HG03064 (cell line): ENCODE results near the gene ZNF654.
"Not testable (repeated sequence)": the region's sequence is repeated elsewhere in the genome, so short reads cannot be mapped to it uniquely, and the experiment has no call there.

ENCODE experiments used
- ATAC-seq: cut with Tn5 transposase; IDR thresholded peaks from one replicate; pipeline ENCODE4 v1.9.1; 2021; ENCODE audit warnings: low read depth; ENCODE audit not compliant: unreplicated experiment

Gene ZNF654

DNA sequence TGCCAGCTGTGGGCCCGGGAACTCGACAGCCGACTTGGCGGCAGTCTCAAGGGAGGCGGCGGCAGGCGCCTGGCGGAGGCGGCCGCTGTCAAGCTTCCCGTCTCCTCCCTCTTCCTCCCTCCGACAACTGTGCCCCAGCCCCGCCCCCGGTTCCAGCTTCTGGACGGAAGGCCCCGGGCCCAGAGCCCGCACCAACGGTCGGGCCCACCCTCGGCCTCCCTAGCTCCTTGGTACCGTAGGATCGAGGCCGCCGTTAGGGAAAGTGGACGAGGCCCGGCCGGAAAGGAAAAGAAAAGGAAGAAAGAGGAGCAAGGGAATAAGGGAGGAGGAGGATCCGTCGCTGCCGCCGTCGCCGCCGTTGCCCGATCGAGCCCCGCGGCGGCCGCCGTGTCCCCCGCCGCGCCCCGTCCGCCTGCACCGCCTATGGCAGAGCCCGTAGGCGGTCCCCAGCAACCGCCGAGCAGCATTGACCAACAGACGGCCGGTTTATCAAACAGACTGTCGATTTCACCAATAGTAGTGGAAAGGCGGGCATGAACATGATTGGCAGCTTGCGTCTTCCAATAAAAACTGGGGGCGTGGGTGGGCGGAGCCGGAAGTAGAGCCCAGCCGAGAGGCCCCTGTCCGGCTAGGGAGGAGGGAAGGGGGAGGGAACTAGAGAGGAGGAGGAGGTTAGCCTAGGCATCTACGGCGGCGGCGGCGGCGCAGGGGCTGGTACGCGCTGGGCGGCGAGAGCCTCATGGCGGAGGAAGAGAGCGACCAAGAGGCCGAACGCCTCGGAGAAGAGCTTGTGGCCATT lies at the start of gene ZNF654, which contains the start of gene CGGBP1:
Gene ZNF654 (plus strand): TSS at position 675 of the 799 bp plus-strand sequence. CDS start 65 bp downstream, at position 740.
Gene CGGBP1 (minus strand): TSS at position 425 of the 799 bp plus-strand sequence. CDS start 3,029 bp downstream, outside the sequence.
- ATAC-seq = peak; percentile 95

DNA sequence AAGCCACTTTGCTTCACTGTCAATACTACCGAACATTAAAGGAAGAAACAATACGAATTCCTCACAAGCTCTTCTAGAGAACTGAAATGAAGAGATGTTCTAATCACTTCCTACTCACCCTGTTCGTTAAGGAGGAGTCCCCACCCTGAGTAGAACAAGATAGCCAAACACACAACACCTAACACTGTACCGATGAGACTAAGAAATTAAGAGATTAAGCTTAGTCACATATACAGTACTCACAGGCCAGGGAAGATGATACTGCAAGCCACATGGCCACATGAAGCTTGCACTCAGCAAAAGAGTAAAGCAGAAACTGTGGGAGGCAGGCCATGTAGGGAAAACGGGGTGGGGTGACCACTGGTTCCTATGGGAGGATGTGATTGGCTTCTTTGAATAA lies 48.2 kb upstream of the ZNF654 start:
- no peak for ATAC-seq

GRCh38 chr3:88013592-88013991 lies 45.5 kb upstream of the ZNF654 start:
- no peak for ATAC-seq

GRCh38 chr3:88015656-88016055 lies 43.4 kb upstream of the ZNF654 start:
- ATAC-seq = not testable (repeated sequence)

DNA sequence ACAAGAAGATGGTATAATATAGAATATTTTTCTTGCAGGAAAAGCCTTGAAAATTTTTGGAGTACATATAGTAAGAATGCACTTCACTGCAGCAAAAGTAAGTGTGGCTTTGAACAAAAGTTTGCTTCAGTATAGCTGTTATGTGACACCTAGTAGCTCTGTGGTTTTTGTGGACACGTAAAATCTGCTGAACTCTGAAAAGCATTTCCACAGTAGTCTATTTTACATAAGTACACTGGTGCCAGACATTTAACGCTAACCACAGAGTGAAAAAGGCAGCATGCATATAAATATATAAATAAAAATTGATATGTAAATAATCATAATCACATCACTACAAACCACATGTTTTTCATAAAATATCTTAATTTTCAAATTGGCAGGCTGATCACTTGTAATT lies 40.0 kb upstream of the ZNF654 start:
- ATAC-seq = peak; percentile 99

GRCh38 chr3:88025001-88025552 lies 34.0 kb upstream of the ZNF654 start:
- no peak for ATAC-seq

DNA sequence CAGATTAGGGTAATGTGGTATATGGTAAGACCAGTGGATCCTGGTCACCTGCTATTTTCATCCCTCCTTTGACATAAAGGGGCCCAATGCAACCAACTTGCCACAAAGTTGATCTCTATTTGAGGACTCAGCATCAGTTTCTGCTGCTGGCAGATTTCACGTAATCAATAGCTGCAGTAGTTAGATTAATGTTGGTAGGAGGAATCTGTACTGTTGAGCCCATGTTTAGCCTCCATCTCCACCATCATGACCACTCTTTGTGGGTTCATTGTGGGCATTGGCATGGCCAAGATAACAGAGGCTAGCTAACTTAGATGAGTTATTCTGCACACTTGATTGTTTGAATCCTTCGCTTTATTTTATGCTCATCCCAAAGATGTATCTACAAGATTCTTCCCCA lies 30.2 kb upstream of the ZNF654 start:
- ATAC-seq = no peak

DNA sequence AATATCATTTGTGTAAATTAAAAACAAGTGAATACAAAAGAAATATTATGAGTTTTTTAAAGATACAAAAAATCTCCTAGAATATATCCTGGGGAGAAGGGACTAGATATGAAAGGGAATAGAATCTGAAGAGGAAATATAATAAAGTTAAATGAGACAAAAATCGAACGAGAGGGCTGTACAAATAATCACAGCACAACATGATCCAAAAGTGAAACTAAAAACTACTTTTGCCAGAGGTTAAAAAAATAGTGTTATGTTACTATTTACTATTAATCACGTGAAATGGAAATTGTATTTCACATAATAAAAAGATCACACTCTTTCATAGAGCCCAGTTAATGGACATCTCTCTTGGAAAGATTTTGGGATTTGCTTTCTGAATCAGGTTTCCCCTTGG lies 28.8 kb upstream of the ZNF654 start:
- ATAC-seq = no peak

DNA sequence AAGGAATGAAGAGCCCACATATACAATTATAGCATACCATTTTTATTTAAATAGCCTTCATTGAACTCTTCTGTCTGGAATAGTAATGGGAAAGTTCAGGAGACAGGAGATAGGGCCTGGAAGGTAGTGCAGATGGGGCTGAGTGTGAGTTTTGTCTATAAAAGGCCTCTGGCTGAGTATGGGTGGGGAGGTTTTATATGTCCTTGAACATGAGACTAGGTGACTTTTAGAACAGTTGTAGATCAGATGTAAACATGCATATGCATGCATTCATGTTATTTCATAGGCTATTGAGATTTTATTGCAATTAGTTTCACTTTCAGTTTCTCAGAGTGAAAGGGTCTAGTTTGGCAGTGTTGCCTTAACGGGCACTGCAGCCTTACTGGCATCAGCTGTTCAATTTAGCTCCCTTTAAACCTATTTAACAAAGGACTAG lies 27.4 kb upstream of the ZNF654 start:
- peak; percentile 83 for ATAC-seq

DNA sequence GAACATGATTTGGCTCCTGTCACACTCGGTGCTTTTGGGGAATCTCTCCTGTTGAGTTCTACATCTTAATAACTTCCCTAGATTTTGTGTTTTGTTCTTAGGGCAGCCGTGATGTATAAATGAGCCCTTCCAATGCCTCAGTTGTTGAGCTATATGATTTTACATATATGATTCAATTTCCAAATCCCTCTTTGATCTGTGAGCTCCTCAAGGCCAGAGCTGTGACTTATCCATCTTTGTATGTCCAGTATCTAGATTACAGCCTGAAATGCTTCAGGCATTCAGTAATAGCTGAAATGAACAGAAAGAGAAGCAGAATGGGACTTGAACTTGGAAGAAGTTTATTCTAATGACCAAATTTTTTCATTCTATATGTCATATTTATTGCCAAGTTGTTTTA lies 26.8 kb upstream of the ZNF654 start:
- no peak for ATAC-seq

- ATAC-seq = no peak
Measured at GRCh38 chr3:88033079-88033478, 26.0 kb upstream of the ZNF654 start.

GRCh38 chr3:88033808-88034207 lies 25.2 kb upstream of the ZNF654 start:
- ATAC-seq = no peak

- no peak for ATAC-seq
Measured at GRCh38 chr3:88034491-88035275, 24.4 kb upstream of the ZNF654 start.

DNA sequence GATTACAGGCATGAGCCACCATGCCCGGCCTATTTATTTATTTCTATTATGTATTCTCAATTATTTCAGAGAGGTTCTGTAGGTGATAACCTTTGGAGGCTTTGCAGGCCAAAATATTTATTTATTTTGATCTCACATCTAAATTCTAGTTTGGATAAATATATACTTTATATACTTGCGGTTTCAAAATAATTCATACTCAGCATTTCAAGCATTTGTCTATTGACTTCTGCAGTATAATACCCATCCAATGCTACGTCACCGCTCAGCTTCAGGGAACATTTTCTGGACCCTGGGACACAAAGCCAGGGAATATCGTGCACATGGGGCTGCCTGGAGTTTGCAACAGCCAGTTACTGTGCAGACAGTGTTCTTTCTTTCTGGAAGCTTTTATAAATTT lies 22.8 kb upstream of the ZNF654 start:
- ATAC-seq = no peak

DNA sequence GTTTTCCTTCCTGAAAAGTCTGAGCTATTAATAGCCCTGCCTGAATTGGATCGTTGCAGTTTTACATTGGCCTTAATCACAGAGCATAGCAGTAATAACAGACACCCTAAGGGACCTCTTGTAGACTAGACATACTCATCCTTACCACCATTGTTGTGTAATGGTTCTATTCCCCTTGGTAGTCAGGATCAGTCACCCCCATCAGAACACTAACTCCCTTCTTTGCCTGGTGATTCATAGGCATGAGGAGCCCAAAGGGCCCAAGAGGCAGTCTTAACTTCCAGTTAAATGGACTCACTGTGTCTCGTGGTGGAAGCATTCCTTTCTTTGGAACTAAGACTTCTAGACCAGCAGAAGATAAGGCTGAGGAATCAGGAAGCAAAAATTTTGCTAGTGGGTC lies 20.5 kb upstream of the ZNF654 start:
- no peak for ATAC-seq

DNA sequence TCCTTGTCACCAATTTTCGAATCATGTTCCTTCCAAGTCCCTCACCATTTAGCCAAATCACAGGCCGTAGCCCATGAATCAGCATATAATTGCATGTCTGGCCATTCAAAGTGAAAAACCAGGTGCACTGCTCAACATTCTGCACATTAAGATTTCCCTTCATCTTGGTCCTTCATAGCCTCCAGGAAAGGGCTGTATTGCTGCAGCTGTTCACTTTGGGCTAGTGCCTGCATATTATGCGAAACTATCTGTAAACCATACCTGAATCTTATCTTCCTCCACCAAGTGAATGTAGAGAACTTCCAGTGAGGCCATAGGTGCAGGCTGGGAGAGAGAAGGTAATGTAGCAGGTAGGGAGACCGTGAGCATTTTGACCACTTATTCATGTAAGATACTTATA lies 18.5 kb upstream of the ZNF654 start:
- ATAC-seq = no peak

- no peak for ATAC-seq
Measured at GRCh38 chr3:88041005-88041404, 18.1 kb upstream of the ZNF654 start.

- no peak for ATAC-seq
Measured at GRCh38 chr3:88044411-88044810, 14.6 kb upstream of the ZNF654 start.

DNA sequence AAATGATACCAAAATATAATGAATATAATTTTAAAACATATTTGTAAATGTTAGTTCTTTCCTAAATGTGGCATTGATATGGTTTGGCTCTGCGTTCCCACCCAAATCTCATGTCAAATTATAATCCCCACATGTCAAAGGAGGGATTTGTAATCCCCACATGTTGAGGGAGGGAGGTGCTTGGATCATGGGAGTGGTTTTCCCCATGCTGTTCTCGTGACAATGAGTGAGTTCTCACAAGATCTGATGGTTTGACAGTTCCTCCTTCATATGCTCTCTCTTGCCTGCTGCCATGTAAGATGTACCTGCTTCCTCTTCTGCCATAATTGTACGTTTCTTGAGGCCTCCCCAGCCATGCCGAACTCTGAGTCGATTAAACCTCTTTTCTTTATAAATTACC lies 12.3 kb upstream of the ZNF654 start:
- ATAC-seq = no peak

- ATAC-seq = no peak
Measured at GRCh38 chr3:88057630-88058305, 1.3 kb upstream of the ZNF654 start.

DNA sequence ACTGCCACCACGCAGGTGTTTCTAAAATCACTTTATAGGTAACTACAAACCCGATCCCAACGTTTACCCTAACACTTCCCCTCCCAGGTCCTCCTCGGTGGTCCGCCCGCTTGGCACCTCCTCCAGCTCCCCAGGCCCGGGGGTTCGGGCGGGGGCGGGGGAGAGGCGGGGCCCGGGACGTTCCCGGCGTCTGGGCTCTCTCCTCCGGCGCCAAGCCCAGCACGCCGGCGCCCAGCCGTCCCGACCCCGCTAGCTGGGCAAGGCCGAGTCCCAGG lies 812 bp upstream of the ZNF654 start:
- ATAC-seq = no peak
